Spleen (tissue), 11 donors: ENCODE results near the gene DPF3. TPM values are rescaled to one million over a fixed set of nuclear protein-coding genes. Genes with fewer than 3 reads are reported as not detected.

Experiments
- DNase-seq: peaks from one replicate; pipeline ENCODE4 v3.0.0-alpha.2; 2020
- H3K27ac ChIP-seq, 8 donors: fragments of 200-600 bp; sonication (generic) in 7 of 8; 1 replicate in 4 of 8; 2 replicates in 4 of 8; pipeline versions ENCODE4 v1.5.0 to v1.8.0; 2016 to 2021; ENCODE audit warnings: inconsistent platforms in 4 of 8, mild to moderate bottlenecking in 4 of 8, moderate library complexity in 1 of 8
- H3K27me3 ChIP-seq, 7 donors: fragments of 200-600 bp; sonication (generic) in 6 of 7; replicated peaks in 1 of 7; 1 replicate in 4 of 7; 2 replicates in 3 of 7; pipeline versions ENCODE4 v1.5.0 to v1.8.0; 2016 to 2021; ENCODE audit warnings: inconsistent platforms in 3 of 7, mild to moderate bottlenecking in 1 of 7
- H3K36me3 ChIP-seq, 6 donors: fragments of 200-600 bp; sonication (generic) in 5 of 6; 1 replicate in 4 of 6; 2 replicates in 2 of 6; pipeline versions ENCODE4 v1.5.0 to v1.8.0; 2016 to 2021; ENCODE audit warnings: inconsistent platforms in 2 of 6
- H3K4me1 ChIP-seq, 6 donors: fragments of 200-600 bp; sonication (generic) in 5 of 6; 1 replicate in 3 of 6; 2 replicates in 3 of 6; pipeline versions ENCODE4 v1.5.0 to v1.8.0; 2016 to 2021; ENCODE audit warnings: inconsistent platforms in 3 of 6
- H3K4me3 ChIP-seq, 8 donors: fragments of 200-600 bp; sonication (generic) in 7 of 8; 1 replicate in 4 of 8; 2 replicates in 4 of 8; pipeline versions ENCODE4 v1.5.0 to v1.8.0; 2016 to 2021; ENCODE audit warnings: inconsistent platforms in 4 of 8, mild to moderate bottlenecking in 4 of 8, moderate library complexity in 2 of 8
- H3K9me3 ChIP-seq, 8 donors: fragments of 200-600 bp; sonication (generic) in 7 of 8; 1 replicate in 4 of 8; 2 replicates in 4 of 8; pipeline versions ENCODE4 v1.5.0 to v1.8.0; 2016 to 2021; ENCODE audit warnings: inconsistent platforms in 4 of 8
- POLR2A ChIP-seq, 3 donors: fragments of 450-650 bp; IDR thresholded peaks; one replicate each; pipeline ENCODE4 v1.5.1; 2017; ENCODE audit warnings: antibody characterized with exemption in 3 of 3, mild to moderate bottlenecking in 1 of 3
- POLR2AphosphoS5 ChIP-seq, 3 donors: sonication (generic); formaldehyde crosslinking; IDR thresholded peaks; one replicate each; pipeline ENCODE4 v1.5.1; 2017; ENCODE audit warnings: antibody characterized with exemption in 3 of 3
- WGBS, 5 donors: extraction: QIAGEN DNeasy Blood & Tissue Kit in 3 of 5; methylation state at CpG; one replicate each; pipeline versions ENCODE4 v1.1.5 to v1.1.7; 2013 to 2018; 5-methylcytosine and 5-hydroxymethylcytosine counted together
- intact Hi-C: fragments of 100-400 bp; cut with DNase I; formaldehyde crosslinking; loops from one replicate; pipeline ENCODE4 v1.15.0; 2023; ENCODE audit warnings: low total_unique reads
- polyA plus RNA-seq, 3 donors: library from polyadenylated mRNA; stranded (reverse); fragments of 200-250 nt; gene quantifications; one replicate each; pipeline ENCODE4 v1.2.1, GENCODE V29; 2013
- total RNA-seq, 7 donors: library from RNA; depleted of rRNA in 3 of 7; stranded (reverse); fragments of >200 nt in 3 of 7; fragmentation: NEBNext Ultra II Directional in 4 of 7; extraction: Animal tissue kit (Norgen Biotek cat#: 25700) in 4 of 7; gene quantifications; one replicate each; pipeline versions ENCODE4 v1.1.0 to v1.2.1, GENCODE V29; 2016 to 2021
- TF ChIP-seq, protein P1 (sequence below), 11 experiments: fragments of 200-600 bp in 7 of 11; fragments of 450-650 bp in 4 of 11; sonication (generic) in 4 of 11; IDR thresholded peaks in 8 of 11; conservative IDR thresholded peaks in 3 of 11; 1 replicate in 7 of 11; 2 replicates in 4 of 11; pipeline versions ENCODE4 v1.4.0 to v1.8.0; 2016 to 2021; ENCODE audit warnings: antibody characterized with exemption in 11 of 11, inconsistent platforms in 4 of 11, mild to moderate bottlenecking in 1 of 11
- donor health status: healthy with polysubstance abuse.
- donor health status: DM: no; HTN: no; CAD: no; lungs with moderate emphysema.
- donor health status: DM: no; HTN: no; CAD: no.
- donor health status: Bipolar disorder and iron deficiency.
- donor health status: healthy.
- donor health status: DM: no; HTN: no; CAD: no.
- donor health status: DM: yes; HTN: yes; CAD: no.

Gene DPF3
- total and polyA plus RNA-seq, 10 donors = 0.76 to 8.9 (median 3.0) TPM

DNA sequence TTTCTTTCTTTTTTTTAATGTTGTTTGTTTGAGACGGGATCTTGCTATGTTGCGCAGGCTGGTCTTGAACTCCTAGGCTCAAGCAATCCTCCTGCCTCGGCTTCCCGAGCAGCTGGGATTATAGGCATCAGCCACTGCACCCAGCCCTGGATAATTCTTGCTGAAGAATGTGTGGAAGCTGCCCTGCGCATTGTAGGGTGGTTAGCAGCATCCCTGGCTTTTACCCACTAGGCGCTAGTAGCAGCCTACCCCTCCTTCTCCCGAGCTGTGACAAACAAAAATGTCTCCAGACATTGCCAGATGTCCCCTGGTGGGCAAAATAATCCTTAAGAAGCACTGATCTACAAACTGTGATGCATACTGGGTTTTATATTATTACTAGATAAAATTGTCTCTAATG lies 39.0 kb upstream of the DPF3 start:
- WGBS, 5 donors = 87 to 98% (median 96%) methylated on average over 7 of the region's 7 CpGs
- Histone ChIP-seq H3K9me3 (no peaks in the 10 kb centered on the region), H3K4me1 (peaks cover 0 to 5% (median under 1%) of the 10 kb centered on the region in 6 donors), H3K27me3 (no peaks in the 10 kb centered on the region), H3K4me3 (no peak overlapping the region), H3K27ac (no peak overlapping the region), H3K36me3 (peaks cover 0 to 2% (median 1%) of the 10 kb centered on the region in 6 donors)
- intact Hi-C loops = no loop called here
- DNase-seq = peak; percentile 16
- TF ChIP-seq, protein P1, sequence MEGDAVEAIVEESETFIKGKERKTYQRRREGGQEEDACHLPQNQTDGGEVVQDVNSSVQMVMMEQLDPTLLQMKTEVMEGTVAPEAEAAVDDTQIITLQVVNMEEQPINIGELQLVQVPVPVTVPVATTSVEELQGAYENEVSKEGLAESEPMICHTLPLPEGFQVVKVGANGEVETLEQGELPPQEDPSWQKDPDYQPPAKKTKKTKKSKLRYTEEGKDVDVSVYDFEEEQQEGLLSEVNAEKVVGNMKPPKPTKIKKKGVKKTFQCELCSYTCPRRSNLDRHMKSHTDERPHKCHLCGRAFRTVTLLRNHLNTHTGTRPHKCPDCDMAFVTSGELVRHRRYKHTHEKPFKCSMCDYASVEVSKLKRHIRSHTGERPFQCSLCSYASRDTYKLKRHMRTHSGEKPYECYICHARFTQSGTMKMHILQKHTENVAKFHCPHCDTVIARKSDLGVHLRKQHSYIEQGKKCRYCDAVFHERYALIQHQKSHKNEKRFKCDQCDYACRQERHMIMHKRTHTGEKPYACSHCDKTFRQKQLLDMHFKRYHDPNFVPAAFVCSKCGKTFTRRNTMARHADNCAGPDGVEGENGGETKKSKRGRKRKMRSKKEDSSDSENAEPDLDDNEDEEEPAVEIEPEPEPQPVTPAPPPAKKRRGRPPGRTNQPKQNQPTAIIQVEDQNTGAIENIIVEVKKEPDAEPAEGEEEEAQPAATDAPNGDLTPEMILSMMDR (IDR thresholded peaks at IDR 0.05 in 8 of 11, conservative IDR thresholded peaks at IDR 0.05 in 3 of 11) = no peak
- no peak for TF ChIP-seq POLR2AphosphoS5 (IDR thresholded peaks at IDR 0.05)
- no peak for TF ChIP-seq POLR2A (IDR thresholded peaks at IDR 0.05)

DNA sequence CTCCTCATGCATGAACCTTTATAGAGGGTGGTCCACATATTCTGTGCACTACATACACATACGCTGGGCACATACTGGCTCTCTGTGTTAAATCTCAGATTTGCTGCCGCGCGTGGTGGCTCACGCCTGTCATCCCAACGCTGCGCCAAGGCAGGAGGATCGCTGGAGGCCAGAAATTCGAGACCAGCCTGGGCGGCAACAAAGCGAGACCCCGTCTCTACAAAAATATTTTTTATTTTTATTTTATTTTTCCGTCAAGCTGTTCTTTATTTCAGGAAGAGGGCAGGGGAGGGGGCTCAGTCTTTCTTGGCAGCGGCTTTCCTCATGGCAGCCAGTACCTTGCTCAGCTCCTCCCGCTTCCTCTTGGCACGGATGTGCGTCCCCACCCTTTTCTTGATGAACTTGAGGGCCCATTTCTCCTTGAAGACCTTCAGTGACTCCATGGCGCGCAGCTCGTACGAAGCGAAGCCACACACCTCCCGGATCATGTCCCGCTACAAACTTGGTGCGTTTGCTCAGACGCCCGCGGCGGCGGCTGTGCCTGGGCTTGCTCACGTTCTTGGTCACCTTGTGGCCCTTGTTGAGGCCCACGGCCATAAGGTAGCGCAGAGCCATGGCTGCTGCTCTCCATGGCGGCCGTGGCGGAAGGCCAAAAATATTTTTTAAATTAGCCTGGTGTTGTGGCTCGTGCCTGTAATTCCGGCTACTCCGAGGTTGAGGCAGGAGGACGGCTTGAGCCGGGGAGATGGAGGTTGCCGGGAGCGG lies 35.6 kb upstream of the DPF3 start:
- Histone ChIP-seq H3K27me3 (no peaks in the 10 kb centered on the region), H3K4me3 (no peak overlapping the region), H3K36me3 (no peaks in the 10 kb centered on the region), H3K4me1 (peaks cover 0 to 25% (median 17%) of the 10 kb centered on the region in 6 donors), H3K9me3 (no peaks in the 10 kb centered on the region), H3K27ac (no peak overlapping the region)
- TF ChIP-seq POLR2A (IDR thresholded peaks at IDR 0.05) (no peak), POLR2AphosphoS5 (IDR thresholded peaks at IDR 0.05) (no peak)
- TF ChIP-seq, protein P1 (IDR thresholded peaks at IDR 0.05 in 8 of 11, conservative IDR thresholded peaks at IDR 0.05 in 3 of 11) = no peak
- intact Hi-C loops = no loop called here
- DNase-seq = peak; percentile 71
- 95 to 97% (median 95%) methylated on average over 43 of the region's 43 CpGs for WGBS, 5 donors

DNA sequence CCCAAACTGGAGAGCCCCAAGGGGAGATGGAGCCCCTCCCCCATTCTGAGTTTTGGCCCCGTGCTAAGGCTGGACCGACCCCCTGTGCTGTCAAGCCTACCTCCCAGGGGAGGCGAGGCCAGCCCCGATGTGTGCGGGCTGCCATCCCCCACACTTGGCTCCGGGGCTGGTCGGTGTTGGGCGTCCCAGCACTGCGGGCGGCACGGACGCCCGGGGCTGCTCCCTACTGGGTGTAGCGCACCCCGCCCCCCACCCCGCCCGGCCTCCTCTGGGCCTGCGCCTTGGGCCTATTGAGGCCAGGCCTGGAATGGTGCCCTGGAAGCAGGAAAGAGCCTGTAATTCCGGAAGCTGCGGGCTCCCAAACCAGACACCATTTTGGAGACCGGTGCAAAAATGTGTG lies 35.0 kb upstream of the DPF3 start:
- WGBS, 5 donors = 92 to 99% (median 94%) methylated on average over 14 to 21 of the region's 21 CpGs
- peak; percentile 68 for DNase-seq

More for the DNA sequence above, 35.0 kb upstream of the DPF3 start:
- Histone ChIP-seq H3K27ac (no peak overlapping the region), H3K27me3 (no peaks in the 10 kb centered on the region), H3K4me3 (no peak overlapping the region), H3K36me3 (no peaks in the 10 kb centered on the region), H3K4me1 (peaks cover 0 to 25% (median 17%) of the 10 kb centered on the region in 6 donors), H3K9me3 (no peaks in the 10 kb centered on the region)
- intact Hi-C loops = no loop called here
- TF ChIP-seq POLR2AphosphoS5 (IDR thresholded peaks at IDR 0.05) = no peak
- TF ChIP-seq POLR2A (IDR thresholded peaks at IDR 0.05) = no peak
- TF ChIP-seq, protein P1 (IDR thresholded peaks at IDR 0.05 in 8 of 11, conservative IDR thresholded peaks at IDR 0.05 in 3 of 11) = no peak
